GM19351 (cell line): ENCODE results near the gene MRPL27.

Experiments
- ATAC-seq: cut with Tn5 transposase; IDR thresholded peaks from one replicate; pipeline ENCODE4 v1.9.1; 2021; ENCODE audit warnings: mild to moderate bottlenecking, moderate library complexity; ENCODE audit not compliant: unreplicated experiment

MRPL27 gene

DNA sequence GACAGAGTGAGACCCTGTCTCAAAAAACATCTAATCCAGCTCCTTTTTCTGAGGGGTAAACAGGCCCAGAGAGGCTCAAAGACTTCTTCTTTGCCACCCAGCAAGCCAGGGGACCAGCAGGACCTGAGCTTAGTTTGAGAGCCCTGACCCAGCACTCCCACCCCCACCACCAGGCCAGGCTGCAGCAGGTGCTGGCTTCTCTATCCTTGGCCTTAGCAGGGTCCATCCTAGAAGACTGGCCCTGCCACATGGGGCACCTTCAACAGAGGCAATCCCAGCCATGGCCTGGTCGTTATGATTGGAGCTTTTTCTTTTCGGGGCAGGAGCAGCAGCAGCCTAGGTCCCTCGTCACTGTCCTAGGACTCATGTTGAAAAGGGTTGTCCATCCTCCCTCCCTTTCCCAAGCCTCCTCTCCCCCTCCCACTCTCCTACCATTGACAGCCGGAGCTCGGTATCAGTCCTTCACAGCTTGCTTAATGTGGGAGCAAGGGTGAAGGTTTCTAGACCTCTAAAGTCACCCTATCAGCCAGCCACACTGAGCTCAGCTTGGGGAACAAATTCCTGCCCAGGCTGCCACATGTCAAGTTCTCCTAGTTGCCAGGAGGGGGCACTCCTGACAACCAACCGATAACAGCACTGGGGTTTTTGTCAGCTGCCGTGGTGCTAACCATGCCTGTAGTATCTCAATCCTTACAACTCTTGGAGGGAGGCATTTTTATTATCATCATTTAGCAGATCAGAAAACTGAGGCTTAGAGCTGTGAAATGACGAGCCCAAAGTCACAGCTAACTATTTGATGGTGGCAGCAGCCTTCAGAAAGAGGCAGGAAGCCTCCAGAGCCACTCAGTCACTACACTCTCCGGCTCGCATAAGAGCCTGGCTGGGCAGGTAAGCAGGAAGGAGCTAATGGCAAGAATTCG, 11.2 kb downstream of the MRPL27 start:
- ATAC-seq: peak; percentile 61

DNA sequence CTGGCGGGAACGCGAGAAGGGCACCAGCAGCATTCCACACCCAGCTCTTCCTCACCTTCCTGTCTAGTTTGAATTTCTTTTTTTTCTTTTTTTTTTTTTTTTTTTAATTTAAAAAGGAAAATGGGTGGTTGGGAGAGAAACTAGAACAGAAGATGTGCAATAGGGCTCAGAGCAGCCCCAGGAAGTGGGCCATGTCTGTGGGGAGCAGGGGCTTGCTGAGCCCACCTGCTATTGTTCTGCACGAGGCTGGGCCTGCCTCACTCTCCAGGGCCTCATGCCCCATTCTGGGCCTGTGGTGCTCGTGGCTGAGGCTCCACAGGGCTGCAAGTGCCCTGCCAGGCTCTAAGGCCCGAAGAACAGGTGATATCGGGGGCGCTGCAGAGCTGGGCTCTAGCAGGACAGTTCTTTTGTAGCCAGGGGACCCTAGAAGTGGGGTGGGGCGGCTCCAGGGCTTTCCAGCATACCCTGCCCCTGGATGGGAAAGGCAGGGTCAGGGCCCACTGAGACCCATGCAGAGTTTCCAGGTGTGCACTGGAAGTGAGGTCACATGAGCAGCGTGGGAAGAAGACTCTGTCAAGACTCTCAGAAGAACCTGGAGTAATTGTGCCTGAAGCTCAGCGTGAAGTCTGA, 12.4 kb downstream of the MRPL27 start:
- ATAC-seq: no peak

DNA sequence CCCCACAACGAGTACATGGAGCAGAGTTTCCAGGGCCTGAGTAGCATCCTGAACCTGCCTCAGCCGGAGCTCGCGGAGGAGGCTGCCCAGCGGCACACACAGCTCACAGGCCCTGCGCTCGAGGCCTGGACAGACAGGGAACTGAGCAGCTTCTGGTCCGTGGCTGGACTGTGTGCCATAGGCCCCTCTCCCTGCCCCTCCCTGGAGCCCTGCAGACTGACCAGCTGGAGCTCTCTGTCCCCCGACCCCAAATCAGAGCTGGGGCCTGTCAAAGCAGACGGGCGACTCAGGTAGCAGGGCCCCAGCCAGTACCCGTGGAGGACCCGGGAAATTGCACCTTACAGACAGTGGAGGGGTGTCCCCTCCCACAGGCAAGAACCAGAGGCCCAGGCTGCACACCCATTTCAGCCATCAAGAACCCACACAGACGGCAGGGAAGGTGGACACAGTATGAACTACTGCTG, 13.0 kb downstream of the MRPL27 start:
- no peak for ATAC-seq

DNA sequence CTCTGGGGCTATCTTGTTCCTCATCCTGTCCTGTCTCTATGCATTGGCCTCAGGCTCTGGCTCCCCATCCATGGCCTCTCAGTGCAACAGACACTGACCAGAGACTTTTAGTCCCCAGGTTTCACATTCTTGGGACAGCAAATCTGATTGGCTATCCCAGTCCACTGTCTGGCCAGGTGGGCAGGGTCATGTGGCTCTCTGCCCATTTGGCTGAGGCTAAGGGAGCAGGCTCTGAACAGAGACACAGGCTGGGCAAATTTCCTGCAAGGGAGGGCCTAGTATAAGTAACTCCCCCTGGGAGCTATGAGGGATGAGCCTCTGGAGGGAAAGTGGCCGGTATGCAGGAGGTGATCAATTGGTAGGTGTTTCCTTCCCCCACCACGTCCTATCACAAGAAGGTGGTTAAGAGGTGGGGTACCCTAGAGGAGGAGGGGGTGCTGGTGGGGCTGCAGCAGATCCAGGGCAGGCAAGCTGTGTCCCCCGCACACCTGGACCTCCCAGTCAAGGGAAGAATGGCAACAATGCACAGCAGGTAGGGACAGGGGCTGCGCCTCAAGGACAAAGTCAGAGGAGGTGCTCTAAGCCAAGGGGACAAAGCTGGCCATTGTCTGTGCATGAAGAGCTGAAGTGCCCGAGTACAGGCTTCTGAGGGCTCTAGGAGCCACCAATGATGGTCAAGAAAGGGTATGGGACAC, 13.8 kb downstream of the MRPL27 start:
- ATAC-seq: no peak

DNA sequence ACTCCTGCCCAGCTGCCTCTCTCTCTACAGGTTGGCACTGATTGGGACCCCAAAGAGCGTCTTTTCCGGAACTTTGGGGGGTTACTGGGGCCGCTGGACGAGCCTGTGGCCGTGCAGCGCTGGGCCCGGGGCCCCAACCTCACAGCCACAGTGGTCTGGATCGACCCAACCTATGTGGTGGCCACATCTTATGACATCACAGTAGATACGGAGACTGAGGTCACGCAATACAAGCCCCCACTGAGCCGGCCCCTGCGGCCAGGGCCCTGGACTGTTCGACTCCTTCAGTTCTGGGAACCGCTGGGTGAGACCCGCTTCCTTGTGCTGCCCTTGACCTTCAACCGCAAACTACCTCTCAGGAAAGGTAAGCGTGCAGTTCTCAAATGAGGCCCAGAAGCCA, 14.8 kb downstream of the MRPL27 start:
- ATAC-seq: no peak

DNA sequence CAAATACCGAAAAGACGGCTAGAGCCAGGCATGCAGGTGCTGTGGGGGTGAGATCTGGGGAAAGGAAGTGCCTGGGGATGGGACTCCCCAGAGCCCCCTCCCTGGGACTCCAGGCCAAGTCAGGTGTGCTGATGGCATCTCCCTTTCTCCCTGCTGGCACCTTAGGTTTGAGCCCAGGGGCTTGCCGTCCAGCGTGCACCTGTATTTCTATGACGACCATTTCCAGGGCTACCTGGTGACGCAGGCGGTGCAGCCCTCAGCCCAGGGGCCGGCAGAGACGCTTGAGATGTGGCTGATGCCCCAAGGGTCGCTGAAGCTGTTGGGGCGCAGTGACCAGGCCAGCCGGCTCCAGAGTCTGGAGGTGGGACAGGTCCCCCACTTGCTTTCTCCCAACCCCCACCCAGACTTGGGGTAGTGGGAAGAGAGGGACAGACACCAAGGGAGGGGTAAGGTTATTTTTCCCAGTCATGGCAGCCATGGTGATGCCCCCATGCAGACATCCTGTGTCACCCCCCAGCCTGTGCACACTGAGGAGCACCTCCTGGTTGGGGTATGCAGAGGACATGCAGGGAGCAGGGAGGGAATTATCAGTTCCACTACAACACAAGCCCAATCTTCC, 16.0 kb downstream of the MRPL27 start:
- no peak for ATAC-seq

DNA sequence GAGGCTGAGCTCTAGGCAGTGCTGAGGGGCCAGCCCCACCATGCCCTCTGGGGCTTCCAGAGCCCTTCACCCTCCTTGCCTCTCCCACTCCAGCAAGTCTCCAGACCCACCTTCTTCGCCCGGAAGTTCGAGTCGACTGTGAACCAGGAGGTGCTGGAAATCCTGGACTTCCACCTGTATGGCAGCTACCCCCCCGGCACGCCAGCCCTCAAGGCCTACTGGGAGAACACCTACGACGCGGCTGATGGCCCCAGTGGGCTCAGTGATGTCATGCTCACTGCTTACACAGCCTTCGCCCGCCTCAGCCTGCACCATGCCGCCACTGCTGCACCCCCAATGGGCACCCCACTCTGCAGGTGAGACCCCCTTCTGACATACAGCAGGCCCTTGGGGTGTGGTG, 16.6 kb downstream of the MRPL27 start:
- no peak for ATAC-seq

DNA sequence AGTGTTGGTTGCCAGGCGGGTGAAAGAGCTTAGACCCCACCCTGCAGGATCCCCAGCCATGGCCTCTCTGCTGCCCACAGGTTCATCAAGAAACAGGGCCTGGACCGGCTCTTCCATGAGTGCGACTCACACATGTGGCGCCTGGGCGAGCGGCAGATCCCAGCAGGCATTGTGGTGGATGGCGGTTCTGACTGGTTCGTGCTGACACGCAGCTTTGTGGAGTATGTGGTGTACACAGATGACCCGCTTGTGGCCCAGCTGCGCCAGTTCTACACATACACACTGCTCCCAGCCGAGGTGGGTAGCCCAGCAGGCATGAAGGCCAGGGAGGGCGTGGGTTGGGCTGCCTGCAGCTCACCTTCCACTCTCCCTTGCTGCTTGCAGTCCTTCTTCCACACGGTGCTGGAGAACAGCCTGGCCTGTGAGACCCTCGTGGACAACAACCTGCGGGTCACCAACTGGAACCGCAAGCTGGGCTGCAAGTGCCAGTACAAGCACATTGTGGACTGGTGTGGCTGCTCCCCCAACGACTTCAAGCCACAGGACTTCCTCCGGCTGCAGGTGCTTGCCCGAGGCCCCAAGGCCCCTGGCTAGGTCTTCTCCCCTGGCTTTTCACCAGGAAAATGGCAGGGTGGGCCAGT, 17.2 kb downstream of the MRPL27 start:
- no peak for ATAC-seq

DNA sequence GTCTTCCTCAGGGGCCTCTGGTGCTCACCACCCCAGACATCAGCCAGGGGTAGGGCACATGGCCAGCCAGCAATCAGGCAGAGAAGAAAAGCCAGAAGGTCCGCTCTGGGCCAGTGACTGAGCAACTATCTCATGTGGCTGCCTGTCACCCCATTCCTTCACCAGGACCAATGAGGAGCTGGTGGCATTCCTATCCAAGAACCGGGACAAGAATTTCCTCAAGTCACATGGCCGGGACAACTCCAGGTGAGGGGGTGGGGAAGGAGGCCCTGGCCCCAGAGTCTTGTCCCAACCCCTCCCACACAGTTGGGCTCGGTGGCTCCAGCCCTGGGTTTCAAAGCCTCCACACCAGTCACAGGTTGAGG, 17.7 kb downstream of the MRPL27 start:
- no peak for ATAC-seq

DNA sequence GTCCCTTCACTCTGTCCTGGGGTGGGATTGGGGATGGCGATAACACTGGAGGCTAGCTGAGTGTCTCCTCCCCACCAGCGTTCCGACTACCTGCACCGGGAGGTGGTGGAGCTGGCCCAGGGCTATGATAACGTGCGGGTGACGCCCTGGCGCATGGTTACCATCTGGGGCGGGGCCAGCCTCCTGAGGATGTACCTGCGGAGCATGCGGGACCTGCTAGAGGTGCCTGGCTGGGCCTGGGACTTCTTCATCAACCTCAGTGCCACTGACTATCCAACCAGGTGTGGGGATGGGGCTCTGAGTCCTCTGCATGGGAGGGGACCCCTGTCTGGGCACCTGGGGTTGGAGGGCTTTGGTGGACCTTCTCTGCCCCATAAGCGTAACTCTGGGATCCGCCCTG, 18.2 kb downstream of the MRPL27 start:
- no peak for ATAC-seq

DNA sequence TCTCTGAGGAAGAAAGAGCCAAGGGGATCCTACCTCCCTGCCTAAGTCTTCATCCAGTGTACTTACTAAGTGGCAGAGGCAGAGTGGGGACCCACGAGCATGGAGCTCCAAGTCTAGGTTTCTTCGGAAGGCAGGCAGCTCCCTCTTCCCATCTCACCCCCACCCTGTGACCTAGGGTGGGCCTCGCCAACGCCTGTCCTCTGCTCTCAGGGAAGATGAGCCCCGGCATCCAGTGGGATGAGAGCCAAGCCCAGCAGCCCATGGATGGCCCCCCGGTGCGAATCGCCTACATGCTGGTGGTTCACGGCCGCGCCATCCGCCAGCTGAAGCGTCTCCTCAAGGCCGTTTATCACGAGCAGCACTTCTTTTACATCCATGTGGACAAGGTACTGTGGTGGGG, 18.8 kb downstream of the MRPL27 start:
- no peak for ATAC-seq

DNA sequence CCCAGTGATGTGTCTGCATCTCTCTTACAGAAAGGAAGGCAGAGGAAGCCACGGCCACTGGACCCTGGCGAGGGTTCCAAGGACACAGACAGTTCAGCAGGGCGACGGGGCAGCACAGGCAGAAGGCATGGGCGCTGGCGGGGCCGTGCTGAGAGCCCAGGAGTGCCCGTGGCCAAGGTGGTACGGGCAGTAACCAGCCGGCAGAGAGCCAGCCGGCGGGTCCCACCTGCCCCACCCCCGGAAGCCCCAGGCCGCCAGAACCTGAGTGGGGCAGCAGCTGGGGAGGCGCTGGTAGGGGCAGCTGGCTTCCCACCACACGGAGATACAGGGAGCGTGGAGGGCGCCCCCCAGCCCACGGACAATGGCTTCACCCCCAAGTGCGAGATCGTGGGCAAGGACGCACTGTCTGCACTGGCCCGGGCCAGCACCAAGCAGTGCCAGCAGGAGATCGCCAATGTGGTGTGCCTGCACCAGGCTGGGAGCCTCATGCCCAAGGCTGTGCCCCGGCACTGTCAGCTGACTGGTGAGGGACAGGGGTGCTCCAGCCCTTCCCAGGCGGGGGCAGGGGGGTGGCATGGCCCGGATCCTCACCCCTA, 19.3 kb downstream of the MRPL27 start:
- no peak for ATAC-seq

DNA sequence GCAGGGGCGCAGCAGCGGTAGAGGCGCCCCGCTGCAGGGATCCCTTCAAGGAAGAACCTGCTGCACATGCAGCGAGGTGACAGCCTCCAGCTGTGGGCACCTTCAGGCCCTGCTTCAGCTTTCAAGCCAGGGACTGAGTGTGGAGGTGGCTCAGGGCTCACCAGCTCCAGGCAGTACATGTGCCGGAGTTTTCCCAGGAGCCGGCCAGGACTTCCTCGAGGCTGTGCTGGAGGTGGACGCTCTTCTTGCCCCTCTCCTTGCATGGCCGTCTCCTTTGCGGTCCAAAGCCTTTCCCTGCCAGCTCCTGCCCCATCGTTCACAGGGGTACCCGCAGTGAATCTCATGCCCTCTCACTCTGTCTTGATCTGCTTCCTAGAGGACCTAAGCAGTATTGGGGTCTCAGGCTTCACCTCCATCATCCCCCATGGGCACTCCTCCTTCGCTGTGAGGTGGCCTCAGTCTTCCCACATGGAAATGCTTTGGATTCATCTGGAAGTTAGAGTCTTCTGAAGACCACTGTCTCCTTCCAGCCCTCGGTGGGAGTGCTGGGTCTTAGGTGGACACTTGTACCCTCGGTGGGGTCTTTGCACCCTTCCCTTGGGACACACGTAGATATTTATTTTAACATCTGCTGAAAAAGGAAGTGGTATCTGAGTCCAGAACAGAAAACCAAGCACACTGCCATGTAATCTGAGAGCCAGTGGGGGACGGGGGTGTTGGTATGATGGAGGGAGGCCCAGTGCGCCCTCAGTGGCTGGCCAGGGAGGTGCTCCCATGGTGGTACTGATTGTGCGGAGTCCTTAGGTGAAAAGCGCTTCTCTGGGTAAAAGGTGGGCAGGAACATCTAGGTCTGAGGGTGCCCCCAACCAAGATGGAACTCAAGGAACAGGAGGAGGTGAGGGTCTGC, 20.0 kb downstream of the MRPL27 start:
- no peak for ATAC-seq

DNA sequence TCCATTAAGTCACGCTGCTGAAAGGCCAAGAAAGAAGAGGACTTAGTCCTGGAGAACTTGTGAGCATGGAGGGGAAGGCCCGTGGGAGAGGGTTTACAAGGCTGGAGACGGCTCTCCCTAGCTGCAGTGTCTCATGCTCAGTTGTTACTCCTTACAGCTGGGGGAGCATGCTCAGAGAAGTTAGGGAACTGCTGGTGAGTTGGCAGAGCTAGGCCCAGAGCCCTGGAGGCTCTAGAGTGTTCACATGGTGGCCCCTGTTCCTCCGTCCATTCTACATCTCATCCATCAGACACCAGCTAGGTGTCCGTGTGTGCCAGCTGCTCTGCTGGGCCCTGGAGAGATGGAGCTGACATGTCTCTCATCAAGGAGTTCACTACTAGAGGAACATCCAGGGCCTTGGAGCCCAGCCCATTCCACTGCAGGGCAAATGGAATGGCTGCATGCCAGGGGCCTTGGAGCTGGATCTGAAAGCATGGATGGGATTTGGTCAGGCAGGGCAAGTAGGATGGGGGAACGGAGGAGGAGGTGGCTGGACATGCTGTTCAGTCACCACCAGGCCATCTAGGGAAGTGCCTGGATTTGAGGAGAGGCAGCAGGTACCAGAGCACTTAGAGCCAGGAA, 20.8 kb downstream of the MRPL27 start:
- ATAC-seq: no peak

DNA sequence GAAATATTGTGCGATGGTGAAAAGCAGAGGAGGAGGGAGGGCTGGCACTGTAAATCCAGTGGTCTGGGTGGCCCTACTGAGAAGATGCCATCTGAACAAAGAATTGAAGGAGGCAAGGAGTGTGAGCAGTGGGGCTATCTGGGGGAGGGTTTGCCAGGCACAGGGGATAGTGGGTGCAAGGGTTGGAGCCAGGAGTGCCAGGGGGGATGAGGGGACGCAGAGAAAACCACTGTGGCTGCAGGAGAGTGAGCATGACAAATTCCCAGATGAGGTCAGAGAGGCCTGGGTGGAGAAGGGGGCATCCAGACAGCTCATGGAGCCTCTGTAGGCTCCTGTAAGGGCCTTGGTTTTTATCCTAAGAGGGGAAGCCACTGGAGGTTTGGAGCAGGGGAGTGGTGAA, 22.3 kb downstream of the MRPL27 start:
- no peak for ATAC-seq

DNA sequence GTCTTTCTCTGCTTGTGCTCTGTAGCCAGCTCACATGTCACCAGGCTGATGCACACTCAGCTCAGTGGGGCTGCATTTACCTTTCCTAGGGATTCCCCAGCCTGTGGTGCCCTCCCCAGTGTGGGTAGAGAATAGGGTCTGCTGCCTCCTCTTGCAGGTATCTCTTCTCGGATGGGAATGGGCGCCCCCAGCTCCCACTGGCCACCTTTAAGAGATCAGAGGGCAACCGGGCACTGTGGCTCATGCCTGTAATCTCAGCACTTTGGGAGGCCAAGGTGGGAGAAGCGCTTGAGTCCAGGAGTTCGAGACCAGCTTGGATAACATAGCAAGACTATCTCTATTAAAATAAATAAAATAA, 23.8 kb downstream of the MRPL27 start:
- no peak for ATAC-seq

DNA sequence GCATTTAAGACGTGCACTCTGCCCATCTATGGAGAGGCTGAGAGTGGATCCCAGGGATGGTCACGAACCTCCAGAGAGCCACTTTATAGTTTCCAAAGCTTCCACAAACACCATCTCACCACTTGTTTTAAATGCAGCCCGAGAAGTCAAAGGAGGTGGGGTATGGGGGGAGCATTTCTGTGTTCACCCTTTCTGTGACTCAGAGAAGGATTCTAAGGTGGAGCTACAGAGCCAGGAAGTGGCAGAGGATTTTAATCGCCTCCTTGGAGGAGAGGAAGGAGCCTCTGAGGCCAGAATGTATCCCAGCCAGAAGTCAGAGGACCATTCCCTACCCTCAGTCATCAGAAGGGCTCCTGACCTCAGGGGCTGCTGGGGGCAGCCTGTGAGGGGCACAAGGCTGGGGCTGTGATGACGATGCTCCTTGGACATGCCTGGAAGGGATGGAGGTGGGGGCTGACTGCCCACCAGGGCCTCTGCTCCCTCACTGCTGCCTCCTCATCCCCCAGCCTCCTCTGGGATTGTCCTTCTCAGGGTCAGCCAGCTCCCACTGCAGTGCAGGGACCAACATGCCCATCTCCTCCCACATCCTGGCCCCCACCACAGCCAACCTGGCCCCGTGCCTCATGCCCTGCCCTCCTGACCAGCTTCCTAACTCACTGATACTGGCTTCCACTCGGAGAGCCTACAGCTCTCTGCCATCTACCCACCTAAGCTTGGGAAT, 24.3 kb downstream of the MRPL27 start:
- no peak for ATAC-seq

DNA sequence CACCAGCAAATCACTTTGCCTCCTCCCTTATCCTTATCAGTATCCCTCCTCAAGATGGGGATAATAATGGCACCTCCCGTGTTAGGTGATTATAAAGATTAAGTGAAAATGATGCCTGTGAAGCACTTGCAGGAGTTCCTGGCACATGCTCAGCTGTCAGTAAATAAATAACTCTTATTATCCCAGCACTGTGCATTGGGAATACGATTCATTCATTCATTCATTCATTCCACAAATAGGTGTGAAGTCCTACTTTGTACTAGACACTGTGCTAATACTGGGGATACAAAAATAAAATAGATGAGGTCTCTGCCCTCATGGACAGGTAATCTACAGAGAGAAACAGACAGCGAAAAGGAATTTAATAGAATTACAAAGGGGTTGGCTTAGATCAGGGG, 25.1 kb downstream of the MRPL27 start:
- ATAC-seq: no peak
